HT1080 (cell line): Measurements from ENCODE around the gene ARSK. TPM values are rescaled to one million over a fixed set of nuclear protein-coding genes. Genes with fewer than 3 reads are reported as not detected.
A peak's percentile ranks its signal among the peaks of the same experiment; 100 is the strongest.

Source experiments
- DNase-seq: peaks from one replicate; pipeline ENCODE4 v3.0.0-alpha.2; 2015; ENCODE audit warnings: low read depth
- small RNA-seq: library from RNA; depleted of rRNA; stranded (forward); fragments of <200 nt; gene quantifications from one replicate; pipeline ENCODE3, GENCODE V24; 2014
- total RNA-seq: library from RNA; depleted of rRNA; stranded (reverse); fragments of >200 nt; shearing (Covaris generic); gene quantifications from 2 replicates; pipeline ENCODE4 v1.2.3, GENCODE V29; 2014; rRNA removed

ARSK gene
- total RNA-seq, 1 experiment from 2014 or later = 7.0 TPM

DNA sequence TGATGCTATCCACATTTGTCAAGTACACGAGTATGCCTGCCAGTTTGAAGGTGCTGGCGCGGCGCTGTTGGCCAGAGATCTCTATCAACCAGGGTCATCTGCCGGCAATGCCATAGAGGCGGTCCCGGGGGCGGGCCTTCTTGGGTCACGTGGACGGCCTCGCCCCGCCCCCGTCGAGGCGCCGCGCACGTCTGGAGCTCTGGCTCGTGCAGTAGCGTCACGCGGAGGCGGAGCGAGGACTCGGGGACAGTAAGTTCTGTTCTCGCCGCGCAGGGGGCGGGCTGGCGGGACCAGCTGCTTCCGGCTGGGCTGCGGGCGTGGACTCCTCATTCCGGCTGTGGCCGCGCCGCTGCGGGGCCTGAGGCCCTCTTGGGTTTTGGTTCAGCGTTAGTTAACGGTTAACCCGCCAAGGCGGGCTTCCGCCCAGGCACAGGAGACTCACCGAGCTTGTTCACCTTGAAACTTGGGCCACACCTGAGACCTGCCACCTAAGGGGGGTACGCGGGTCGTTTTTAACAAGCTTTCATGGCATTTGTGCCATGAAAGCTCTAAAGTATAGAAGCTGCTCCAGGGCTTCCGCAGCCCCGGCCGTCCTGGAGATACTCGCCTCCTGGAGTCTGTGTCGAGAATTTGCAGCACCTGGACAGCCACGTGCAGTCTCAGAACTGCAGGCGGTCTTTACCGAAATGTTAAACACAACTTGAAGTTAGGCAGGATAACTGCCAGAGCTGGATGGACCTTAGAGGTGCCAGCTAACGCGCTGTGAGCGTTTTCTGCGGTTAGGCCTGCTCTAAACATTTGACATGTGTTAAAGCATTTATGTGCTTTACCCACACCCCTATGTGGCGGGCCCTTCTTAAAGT is 91.9 kb downstream of the ARSK start, which contains the start of gene RFESD:
TSS of gene RFESD (plus strand) at position 209 of the 863 bp plus-strand sequence. CDS start 5,495 bp downstream, outside the sequence.
- DNase-seq = peak; percentile 94

DNA sequence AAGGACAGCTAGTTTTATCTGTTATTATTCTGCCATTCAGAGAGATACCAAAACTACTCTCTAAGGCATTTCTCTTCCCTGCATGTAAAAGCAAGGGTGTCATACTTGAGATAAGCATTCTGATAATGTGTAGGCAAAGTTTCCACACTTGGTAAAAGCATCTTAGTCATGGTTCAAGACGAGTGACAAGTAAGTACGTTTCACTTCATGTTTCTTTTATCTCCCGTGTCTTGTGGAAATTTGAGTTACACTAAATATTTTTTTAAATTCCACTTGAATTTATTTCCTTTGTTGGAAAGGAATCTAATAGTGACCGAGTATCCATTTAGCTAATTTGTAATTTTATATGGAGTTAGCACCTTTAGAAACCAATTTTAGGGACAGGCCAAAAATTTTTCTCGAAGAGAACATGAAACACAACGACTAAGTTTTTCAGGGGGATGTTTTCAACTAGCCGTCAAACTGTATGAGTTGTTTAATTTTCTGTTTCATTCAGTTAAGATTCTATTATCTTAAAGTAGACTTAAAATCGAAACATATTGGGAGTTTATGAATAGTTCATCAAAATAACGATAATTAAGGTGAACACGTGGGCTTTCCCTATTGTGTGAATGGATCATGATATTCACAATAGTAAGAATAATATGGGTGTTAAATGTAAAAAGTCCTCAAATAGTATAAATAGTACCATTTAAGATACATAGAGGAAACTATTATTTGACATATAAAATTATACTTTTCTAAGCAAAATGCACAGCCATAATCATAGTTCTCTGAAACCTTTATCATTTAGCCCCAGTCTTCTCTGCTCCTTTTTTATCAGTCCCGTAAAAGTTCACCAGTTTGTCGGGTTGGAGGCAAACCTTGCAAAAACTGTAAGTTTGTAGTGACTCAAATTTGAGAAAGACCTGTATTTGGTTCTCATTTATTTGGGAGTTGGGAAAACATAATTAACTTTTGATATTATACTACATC is 93.3 kb downstream of the ARSK start:
- no peak for DNase-seq

DNA sequence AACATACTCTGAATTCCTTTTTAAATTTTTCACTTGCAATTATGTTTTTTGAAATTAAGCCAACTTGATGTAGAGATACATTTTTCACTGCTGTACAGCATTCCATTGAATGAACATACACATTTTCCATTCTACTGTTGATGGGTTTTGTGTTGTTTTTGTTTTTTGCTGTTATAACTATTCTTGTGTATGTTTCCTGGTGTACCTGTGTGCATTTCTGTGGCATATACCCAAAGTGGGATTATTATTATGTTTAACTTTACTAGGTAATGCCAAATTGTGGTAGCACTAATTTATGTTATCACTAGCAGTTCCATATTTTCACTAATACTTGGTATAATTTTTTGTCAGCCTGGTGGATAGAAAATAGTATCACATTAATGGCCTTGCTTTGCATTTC is 94.4 kb downstream of the ARSK start:
- DNase-seq = no peak

GRCh38 chr5:95649842-95650620 is 95.1 kb downstream of the ARSK start:
- no peak for DNase-seq

- DNase-seq = no peak
Measured at GRCh38 chr5:95652849-95653248, 97.9 kb downstream of the ARSK start.

DNA sequence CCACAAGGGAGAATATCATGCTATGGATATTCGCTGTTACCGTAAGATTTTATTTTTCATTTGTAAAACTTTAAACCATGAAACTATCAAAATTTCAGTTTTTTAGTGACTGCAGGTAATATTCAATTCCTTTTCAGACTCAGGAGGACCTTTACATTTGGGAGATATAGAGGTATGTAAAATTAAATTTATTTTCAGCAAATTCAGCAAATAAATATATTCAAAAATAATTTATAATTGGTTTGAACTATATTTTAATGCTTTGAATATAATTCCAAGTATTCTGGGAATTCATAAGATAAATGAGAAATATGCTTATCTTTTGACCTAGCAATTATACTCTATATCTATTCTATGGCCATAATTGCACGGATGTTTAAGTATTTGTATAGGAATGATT is 99.3 kb downstream of the ARSK start:
- no peak for DNase-seq

Small RNA genes lying within 50 kb of the gene (small RNA-seq; reads per million reads assigned to genes)
- not detected for gene RNU6-308P

Other genes starting within 250 kb of the ARSK start
- gene FAM81B, start 163.7 kb upstream of the ARSK start, total RNA-seq = not detected in 2 replicates
- gene SKIC3, start 124 bp upstream of the ARSK start, total RNA-seq = 43.0 and 49.4 TPM in 2 replicates
- gene GPR150, start 65.0 kb downstream of the ARSK start, total RNA-seq = not detected in 2 replicates
- 2.5 and 4.0 TPM in 2 replicates for gene RFESD, start 91.7 kb downstream of the ARSK start, total RNA-seq
- gene SPATA9, start 127.9 kb downstream of the ARSK start, total RNA-seq = not detected in 2 replicates
- gene RHOBTB3, start 176.2 kb downstream of the ARSK start, total RNA-seq = 51.4 and 53.6 TPM in 2 replicates